Hematopoietic multipotent progenitor cell treated with erythropoietin and hydrocortisone succinate and interleukin-3 and kit ligand, for 4 days (in vitro differentiated cells): ENCODE data around the gene PMCH.
"Not testable (repeated sequence)": the region's sequence is repeated elsewhere in the genome, so short reads cannot be mapped to it uniquely, and the experiment has no call there.

Source experiments
- DNase-seq: peaks from one replicate; pipeline ENCODE4 v3.0.0-alpha.2; 2015

Gene PMCH, protein sequence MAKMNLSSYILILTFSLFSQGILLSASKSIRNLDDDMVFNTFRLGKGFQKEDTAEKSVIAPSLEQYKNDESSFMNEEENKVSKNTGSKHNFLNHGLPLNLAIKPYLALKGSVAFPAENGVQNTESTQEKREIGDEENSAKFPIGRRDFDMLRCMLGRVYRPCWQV

GRCh38 chr12:102197789-102198188 lies at the start of gene PMCH:
PMCH (minus strand) TSS chr12:102197833; CDS start chr12:102197770, 63 bp downstream.
- no peak for DNase-seq

- not testable (repeated sequence) for DNase-seq
These were observed 43.2 kb upstream of the PMCH start for GRCh38 chr12:102240859-102241258.

DNA sequence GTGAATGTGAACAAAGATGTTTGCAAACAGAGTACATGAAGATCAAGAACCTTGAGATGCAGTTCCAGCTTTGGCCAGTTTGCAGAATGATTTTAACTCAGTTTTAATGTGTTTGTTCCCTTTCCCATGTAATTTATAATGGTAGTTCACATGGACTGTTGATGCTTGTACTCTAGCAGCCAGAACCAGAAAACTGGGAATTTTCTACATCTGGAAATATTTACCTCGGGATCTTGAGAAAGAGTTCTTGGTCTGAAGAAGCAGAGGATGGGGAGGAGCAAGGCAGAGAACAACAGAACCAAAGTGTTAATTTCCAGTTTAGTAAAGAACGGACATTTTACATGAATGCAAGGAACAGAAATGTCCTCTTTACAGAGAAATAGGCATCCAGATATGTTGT lies 37.0 kb upstream of the PMCH start:
- no peak for DNase-seq

- no peak for DNase-seq
These were observed 34.8 kb upstream of the PMCH start for GRCh38 chr12:102232446-102232845.

DNA sequence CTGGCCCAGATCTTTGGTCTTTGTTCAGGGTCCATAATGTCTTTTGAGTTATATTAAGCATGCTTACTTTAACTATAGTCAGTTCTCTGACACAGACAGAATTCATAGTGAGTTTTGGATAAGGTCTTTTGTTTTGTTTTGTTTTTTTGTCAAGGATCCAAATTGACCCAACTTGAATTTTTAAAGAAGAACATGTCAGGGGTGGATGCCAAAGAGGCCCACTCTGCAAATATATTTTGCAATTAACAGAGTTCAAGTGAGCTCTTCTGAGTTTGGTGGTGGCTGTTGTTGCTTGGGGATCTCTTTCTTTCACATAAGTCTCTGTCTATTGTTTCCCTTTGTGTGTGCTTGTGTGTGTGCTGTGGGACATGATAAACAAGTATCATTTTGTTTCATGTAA lies 34.4 kb upstream of the PMCH start:
- no peak for DNase-seq

DNA sequence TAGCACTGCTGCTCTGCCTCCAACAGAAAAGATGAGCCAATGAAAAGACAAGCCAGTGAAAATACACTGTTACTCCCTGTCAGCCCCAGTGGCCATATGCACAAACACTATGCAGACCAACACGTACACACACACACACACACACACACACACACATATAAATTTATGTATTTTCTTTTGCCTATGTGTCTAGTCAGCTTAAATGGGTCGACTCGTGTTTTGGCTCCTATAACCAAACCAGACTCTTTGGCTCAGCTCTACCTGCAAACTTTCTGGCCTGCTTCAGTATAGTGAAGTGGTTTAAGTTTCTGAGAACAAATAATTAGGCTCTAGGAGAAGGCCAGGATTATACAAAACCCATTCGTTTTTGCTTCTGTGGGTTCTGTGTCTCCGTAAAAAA lies 30.3 kb upstream of the PMCH start:
- DNase-seq: no peak

- DNase-seq: no peak
These were observed 23.1 kb upstream of the PMCH start for GRCh38 chr12:102220736-102221135.

GRCh38 chr12:102215992-102216691 lies 18.5 kb upstream of the PMCH start:
- no peak for DNase-seq

DNA sequence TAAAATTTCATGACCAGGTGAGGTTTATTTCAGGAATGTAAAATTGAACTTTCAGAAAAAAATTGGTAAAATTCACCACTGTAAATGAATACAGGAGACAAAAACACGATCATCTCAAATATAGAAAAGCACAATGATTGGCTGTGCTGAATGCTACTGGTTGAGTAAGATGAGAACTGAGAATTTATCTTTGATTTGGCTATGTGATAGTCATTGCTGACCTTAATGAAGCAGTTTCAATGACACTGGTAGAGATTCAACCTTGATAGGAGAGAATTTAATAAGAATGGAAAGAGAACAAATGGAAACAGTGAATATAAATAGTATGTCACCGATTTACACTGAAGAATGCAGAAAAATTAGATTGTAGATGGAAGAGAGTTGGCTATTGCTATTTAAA lies 6.4 kb upstream of the PMCH start:
- DNase-seq: no peak

DNA sequence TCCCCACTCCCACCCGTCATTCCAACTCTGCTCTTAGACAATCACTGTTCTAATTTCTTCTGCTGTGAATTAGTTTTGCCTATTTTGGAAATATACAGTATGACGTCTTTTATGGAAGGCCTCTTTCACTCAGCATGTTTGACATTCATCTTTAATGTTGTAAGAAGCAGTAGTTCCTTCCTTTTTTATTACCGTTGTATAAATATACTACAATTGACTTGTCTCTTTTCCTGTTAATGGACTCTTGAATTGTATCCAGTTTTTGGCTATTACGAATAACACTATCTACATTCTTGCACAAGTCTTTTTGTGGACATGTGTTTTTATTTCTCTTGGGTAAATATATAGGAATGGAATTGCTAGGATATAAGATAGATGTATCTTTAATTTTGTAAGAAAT lies 4.9 kb upstream of the PMCH start:
- no peak for DNase-seq

GRCh38 chr12:102201436-102202061 lies 3.9 kb upstream of the PMCH start:
- no peak for DNase-seq

- no peak for DNase-seq
These were observed 1.8 kb downstream of the PMCH start for GRCh38 chr12:102195826-102196225.

DNA sequence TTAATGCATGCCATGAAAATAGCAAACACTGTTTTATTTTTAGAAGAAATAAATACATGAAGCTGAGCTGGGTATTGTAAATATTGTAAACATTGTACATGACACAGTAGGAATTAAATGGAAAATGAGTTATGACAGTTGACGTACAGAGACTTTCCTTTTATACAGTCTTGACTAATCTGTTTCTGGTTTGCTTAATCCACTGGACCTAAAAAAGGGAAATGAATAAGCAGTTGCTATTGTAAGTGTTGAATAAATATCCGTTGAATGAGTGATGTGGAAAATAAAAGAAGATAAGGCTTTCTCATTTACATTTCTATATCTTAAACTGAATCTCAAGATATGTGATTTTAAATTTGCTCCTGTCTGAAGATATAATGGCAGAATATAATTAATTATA lies 15.0 kb downstream of the PMCH start:
- DNase-seq: peak; percentile 63

DNA sequence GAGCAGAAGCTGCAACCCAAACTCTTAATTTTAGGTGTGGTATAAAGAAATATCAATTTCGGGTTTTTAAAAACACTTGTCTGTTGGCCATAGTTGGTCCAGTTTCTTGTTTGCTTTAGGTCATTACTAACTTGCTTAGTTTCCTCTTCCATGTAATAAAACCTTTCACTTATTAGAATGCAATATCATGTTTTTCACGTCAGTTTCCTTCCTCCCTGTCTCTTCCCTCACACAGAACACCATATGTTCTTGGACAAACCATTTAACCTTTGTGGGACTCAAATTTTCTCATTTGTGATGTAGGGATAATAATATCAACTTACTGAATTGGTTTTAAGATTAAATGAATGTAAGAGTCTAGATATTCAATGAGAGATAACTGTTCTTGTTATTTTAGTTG lies 22.9 kb downstream of the PMCH start:
- DNase-seq: no peak

DNA sequence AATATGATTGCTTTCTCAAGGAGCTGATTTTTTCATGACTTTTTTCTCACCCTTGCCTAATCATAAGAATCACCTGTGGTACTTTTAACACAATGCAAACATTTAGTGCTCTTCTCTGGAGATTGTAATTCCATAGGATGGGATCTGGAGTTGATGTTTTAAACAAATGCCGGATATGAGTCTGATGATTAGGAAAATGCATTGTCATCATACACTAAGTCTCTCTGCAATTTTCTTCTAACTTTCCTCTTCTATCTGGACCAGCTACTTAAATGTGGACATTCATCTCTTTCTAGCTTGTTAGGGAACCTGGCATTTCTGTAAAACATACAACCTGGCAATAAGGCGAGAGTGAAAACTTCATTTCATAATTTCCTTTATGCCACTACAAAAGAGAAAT lies 23.5 kb downstream of the PMCH start:
- DNase-seq: no peak

- no peak for DNase-seq
These were observed 25.2 kb downstream of the PMCH start for GRCh38 chr12:102172436-102172835.

DNA sequence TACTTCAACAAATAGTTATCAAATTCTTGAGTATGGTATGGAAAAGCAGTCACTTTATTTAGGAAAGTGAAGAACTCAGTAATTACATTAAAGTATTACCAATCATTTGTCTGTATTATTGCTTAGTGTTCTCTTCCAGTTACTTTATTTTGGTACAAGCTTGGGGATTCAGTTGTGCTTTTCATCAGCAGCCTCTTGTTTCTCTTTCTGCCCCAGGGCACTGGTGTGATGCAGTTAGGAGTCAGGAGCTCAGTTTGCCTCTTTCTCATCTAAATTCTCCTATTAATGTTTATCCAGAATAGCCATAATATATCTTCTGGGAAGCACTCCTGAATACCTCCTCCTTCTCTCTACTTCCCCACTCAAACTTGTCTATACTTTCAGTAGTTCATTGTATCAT lies 25.7 kb downstream of the PMCH start:
- DNase-seq: no peak

DNA sequence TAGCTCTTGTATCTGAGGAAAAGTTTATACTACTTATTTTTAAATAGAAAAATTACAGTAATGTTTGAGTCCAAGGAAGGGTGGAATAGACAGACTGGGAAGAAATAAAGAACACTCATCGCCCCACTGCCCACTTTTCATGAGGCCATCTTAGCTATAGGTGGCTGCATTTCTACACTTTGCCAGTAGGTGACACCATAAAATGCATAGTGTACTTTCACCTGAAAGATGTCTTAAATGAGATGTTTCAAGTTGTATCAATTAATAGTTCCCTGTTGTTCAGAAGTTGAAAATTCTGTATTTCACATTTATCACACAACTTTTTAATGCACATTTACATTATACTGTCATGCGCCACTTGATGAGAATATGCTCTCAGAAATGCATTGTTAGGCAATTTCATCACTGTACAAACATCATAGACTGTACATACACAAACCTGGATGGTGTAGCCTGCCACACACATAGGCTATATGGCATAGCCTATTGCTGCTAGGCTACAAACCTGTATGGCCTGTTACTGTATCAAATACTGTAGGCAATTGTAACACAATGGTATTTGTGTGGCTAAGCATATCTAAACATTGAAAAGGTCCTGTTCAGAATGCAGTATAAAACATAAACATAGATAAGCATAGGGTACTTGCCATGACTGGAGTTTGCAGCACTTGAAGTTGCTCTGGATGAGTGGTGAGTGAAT lies 27.6 kb downstream of the PMCH start:
- peak; percentile 49 for DNase-seq

GRCh38 chr12:102167821-102168604 lies 29.6 kb downstream of the PMCH start:
- DNase-seq: peak; percentile 9

- no peak for DNase-seq
These were observed 34.2 kb downstream of the PMCH start for GRCh38 chr12:102163383-102163782.

- not testable (repeated sequence) for DNase-seq
These were observed 42.4 kb downstream of the PMCH start for GRCh38 chr12:102155206-102155605.

- DNase-seq: not testable (repeated sequence)
These were observed 50.5 kb downstream of the PMCH start for GRCh38 chr12:102147062-102147587.
